Astrocyte of the cerebellum (primary cell): ENCODE results near the gene PATZ1.

Experiments
- DNase-seq: peaks from one replicate; pipeline ENCODE4 v3.0.0-alpha.2; 2011; ENCODE audit warnings: low read depth
- H3K4me3 ChIP-seq: 2 replicates; pipeline ENCODE4 v1.5.1; 2011; ENCODE audit warnings: mild to moderate bottlenecking, low read depth, low read length, moderate library complexity
- in situ Hi-C: cut with HindIII; loops from 2 replicates; pipeline ENCODE4 v1.10.0; 2017; ENCODE audit warnings: low sequenced_read_pairs
- TF ChIP-seq, protein P1 (sequence below): IDR thresholded peaks from 2 replicates; pipeline ENCODE4 v1.5.1; 2012; ENCODE audit warnings: low read length, low read depth, moderate library complexity, mild to moderate bottlenecking; ENCODE audit errors: missing control alignments

PATZ1 gene

DNA sequence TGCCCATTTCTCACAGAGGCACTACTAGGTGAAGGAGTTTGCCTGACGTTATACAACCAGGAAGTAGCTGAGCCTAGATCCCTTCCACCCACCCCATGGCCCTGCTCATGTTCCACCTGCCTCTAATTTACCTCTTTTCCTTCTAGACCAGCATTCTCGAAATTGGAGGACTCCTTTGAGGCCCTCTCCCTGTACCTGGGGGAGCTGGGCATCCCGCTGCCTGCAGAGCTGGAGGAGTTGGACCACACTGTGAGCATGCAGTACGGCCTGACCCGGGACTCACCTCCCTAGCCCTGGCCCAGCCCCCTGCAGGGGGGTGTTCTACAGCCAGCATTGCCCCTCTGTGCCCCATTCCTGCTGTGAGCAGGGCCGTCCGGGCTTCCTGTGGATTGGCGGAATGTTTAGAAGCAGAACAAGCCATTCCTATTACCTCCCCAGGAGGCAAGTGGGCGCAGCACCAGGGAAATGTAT lies 68.0 kb downstream of the PATZ1 start:
- in situ Hi-C loops: loop anchor here (5.0 kb wide), 1 partner anchor 71 kb away; no protein-coding TSS in a partner anchor
- no peak for DNase-seq
- H3K4me3 ChIP-seq: no peak overlapping the region
- TF ChIP-seq, protein P1, sequence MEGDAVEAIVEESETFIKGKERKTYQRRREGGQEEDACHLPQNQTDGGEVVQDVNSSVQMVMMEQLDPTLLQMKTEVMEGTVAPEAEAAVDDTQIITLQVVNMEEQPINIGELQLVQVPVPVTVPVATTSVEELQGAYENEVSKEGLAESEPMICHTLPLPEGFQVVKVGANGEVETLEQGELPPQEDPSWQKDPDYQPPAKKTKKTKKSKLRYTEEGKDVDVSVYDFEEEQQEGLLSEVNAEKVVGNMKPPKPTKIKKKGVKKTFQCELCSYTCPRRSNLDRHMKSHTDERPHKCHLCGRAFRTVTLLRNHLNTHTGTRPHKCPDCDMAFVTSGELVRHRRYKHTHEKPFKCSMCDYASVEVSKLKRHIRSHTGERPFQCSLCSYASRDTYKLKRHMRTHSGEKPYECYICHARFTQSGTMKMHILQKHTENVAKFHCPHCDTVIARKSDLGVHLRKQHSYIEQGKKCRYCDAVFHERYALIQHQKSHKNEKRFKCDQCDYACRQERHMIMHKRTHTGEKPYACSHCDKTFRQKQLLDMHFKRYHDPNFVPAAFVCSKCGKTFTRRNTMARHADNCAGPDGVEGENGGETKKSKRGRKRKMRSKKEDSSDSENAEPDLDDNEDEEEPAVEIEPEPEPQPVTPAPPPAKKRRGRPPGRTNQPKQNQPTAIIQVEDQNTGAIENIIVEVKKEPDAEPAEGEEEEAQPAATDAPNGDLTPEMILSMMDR: no peak

DNA sequence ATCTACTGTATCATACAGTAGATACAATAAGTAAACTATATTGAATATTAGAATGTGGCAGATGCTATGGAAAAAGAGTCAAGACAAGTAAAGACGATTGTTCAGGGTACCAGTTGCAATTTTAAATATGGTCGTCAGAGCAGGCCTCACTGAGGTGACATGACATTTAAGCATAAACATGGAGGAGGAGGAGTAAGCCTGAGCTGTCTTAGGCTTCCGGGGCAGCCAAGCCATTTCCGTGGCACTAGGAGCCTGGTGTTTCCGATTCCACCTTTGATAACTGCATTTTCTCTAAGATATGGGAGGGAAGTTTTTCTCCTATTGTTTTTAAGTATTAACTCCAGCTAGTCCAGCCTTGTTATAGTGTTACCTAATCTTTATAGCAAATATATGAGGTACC lies 68.4 kb downstream of the PATZ1 start:
- no peak for DNase-seq
- H3K4me3 ChIP-seq: no peak overlapping the region
- TF ChIP-seq, protein P1: no peak
- in situ Hi-C loops: loop anchor here (5.0 kb wide), 1 partner anchor 70 kb away; no protein-coding TSS in a partner anchor

DNA sequence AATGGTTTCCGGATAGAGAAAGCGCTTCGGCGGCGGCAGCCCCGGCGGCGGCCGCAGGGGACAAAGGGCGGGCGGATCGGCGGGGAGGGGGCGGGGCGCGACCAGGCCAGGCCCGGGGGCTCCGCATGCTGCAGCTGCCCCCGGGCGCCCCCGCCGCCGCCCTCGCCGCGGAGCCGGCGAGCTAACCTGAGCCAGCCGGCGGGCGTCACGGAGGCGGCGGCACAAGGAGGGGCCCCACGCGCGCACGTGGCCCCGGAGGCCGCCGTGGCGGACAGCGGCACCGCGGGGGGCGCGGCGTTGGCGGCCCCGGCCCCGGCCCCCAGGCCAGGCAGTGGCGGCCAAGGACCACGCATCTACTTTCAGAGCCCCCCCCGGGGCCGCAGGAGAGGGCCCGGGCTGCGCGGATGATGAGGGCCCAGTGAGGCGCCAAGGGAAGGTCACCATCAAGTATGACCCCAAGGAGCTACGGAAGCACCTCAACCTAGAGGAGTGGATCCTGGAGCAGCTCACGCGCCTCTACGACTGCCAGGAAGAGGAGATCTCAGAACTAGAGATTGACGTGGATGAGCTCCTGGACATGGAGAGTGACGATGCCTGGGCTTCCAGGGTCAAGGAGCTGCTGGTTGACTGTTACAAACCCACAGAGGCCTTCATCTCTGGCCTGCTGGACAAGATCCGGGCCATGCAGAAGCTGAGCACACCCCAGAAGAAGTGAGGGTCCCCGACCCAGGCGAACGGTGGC lies 69.5 kb downstream of the PATZ1 start:
- no peak overlapping the region for H3K4me3 ChIP-seq
- in situ Hi-C loops: loop anchor here (5.0 kb wide), 1 partner anchor 69 kb away; no protein-coding TSS in a partner anchor
- TF ChIP-seq, protein P1: no peak
- no peak for DNase-seq
